Stimulated activated naive CD8-positive, alpha-beta T cell treated with anti-CD3 and anti-CD28 coated beads, Interleukin-15, Interleukin-2, amounts not matched to agents 100 ng/mL and 50 ng/mL, for 24 hours (primary cell): ENCODE data around the gene PUSL1.

ENCODE experiments used
- H3K27ac Mint-ChIP-seq: one replicate; pipeline ENCODE4 v1.8.0; 2021; ENCODE audit warnings: mild to moderate bottlenecking, mixed read lengths
- H3K27me3 Mint-ChIP-seq: one replicate; pipeline ENCODE4 v1.8.0; 2021; ENCODE audit warnings: mixed read lengths
- H3K36me3 Mint-ChIP-seq: one replicate; pipeline ENCODE4 v1.8.0; 2021; ENCODE audit warnings: low read depth, mixed read lengths
- H3K4me1 Mint-ChIP-seq: one replicate; pipeline ENCODE4 v1.8.0; 2021; ENCODE audit warnings: low read depth, mixed read lengths
- H3K4me3 Mint-ChIP-seq: one replicate; pipeline ENCODE4 v1.8.0; 2021; ENCODE audit warnings: mild to moderate bottlenecking, mixed read lengths
- H3K9me3 Mint-ChIP-seq: one replicate; pipeline ENCODE4 v1.8.0; 2021; ENCODE audit warnings: mixed read lengths

PUSL1 gene

DNA sequence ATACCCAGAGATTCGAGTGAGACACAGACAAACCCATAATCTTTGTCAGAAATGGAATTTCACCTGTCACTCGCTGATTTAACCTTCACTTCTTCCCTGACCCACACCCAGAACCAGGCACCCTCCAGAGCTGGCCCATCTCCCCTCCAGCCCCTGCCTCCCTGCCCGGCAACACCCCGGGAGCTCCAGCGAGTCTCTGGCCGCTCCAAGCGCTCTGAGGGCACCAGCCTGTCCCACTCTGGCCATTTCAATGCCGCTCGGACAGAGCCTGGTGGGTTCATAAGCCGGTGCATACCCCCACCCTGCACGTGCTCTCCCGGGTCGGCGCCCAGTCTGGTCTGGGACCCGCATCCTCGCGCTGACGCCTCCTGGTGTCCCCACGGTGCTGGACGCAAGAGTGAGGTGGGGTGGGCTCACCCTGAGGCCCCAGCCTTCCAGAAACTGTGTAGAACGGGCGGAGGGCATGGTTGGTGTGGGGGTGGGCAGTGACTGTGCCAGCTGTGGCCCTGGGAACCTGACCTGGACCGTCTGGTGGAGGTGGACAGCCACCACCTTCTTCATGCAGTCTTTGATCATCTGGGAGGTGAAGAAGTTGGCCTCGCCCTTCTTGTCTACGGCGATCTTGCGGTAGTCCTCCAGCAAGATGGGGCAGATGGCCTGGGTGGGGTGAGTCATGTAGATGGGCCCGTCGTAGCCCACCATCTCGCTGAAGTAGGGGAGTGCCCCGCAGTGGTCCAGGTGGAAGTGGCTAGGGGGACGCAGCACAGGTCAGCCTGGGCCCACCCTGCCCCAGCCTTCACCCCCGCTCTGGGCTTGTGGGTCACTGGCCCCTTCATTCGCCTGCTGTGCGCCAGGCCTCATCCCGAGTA lies 10.6 kb downstream of the PUSL1 start:
- no peaks in the 10 kb centered on the region for H3K27me3 Mint-ChIP-seq
- no peak overlapping the region for H3K27ac Mint-ChIP-seq
- peaks cover 28% of the 10 kb centered on the region for H3K36me3 Mint-ChIP-seq
- H3K4me3 Mint-ChIP-seq: no peak overlapping the region
- H3K4me1 Mint-ChIP-seq: peaks cover 16% of the 10 kb centered on the region
- H3K9me3 Mint-ChIP-seq: no peaks in the 10 kb centered on the region

DNA sequence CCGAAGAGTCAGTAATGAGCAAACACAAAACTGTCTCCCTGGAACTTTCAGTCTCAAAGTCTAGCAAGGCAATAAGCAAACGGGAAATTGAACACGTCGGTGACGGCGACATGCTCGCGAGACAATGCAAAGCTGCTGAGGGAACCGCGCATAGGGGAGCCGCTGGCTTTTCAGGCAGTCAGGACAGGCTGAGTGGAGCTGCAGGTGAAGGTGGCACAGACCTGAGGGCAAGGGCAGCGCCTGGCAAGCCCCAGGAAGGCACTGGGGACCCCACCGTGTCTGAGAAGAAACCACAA lies 11.2 kb downstream of the PUSL1 start:
- Mint-ChIP-seq H3K4me1 (peaks cover 16% of the 10 kb centered on the region), H3K27ac (no peak overlapping the region), H3K36me3 (peaks cover 28% of the 10 kb centered on the region), H3K9me3 (no peaks in the 10 kb centered on the region), H3K4me3 (no peak overlapping the region), H3K27me3 (no peaks in the 10 kb centered on the region)

DNA sequence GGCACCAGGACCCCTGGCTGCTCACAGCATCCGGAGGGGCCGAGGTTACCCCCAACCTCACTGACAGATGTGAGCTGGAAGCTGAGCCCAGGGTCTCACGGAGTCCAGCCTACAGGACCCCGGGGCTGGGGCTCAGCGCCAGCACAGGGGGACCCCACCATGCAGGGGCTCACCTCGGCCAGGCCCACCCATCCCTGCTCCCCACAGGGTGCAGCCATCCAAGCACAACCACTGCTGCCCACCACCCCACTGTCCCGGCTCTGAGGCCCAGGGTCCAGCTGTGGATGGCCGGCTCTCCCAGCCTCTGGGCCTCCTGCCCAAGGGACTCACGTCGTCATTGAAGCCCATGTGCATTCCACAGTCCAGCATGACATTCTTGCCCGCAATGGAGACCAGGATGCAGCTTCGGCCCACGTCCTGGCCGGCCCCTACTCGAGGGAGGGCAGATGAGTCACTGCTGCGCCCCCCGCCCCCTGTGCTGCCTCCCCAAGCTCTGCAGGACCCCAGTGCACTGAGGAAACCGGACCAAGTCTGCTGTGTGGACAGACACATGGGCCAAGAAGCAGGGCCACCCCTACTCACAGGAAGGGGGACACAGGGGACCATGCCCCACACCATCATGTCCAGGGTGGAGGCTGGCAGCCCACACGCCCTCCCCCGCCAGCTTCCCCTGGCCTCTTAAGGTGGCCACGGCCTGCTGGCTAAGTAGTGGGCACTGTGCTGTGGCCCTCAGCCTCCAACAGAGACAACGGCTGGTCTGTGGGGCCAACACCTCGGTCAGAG lies 12.5 kb downstream of the PUSL1 start:
- no peak overlapping the region for H3K4me3 Mint-ChIP-seq
- H3K27me3 Mint-ChIP-seq: no peaks in the 10 kb centered on the region
- peaks cover 16% of the 10 kb centered on the region for H3K4me1 Mint-ChIP-seq
- H3K9me3 Mint-ChIP-seq: no peaks in the 10 kb centered on the region
- peaks cover 21% of the 10 kb centered on the region for H3K36me3 Mint-ChIP-seq
- no peak overlapping the region for H3K27ac Mint-ChIP-seq

DNA sequence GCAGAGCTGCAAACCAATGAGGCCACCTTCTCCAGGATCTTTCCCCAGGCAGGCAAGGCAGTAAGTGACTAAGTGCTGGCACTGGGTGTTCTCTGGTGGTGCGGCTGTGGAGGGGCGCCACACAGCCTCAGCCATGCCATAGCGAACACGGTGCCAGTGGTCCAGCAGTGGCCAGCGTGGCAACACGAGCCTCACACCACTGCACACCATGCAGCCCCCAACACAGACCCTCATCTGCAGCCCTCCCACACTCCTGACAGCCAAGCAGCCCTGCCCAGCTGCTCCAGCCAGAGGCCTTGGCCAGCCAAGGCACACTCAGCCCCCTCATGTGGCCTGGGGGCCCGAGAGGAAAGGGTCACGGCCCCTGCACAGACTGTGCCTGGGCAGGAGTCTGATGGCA lies 13.1 kb downstream of the PUSL1 start:
- no peak overlapping the region for H3K27ac Mint-ChIP-seq
- no peaks in the 10 kb centered on the region for H3K27me3 Mint-ChIP-seq
- no peaks in the 10 kb centered on the region for H3K9me3 Mint-ChIP-seq
- peaks cover 20% of the 10 kb centered on the region for H3K36me3 Mint-ChIP-seq
- peaks cover 16% of the 10 kb centered on the region for H3K4me1 Mint-ChIP-seq
- H3K4me3 Mint-ChIP-seq: no peak overlapping the region

DNA sequence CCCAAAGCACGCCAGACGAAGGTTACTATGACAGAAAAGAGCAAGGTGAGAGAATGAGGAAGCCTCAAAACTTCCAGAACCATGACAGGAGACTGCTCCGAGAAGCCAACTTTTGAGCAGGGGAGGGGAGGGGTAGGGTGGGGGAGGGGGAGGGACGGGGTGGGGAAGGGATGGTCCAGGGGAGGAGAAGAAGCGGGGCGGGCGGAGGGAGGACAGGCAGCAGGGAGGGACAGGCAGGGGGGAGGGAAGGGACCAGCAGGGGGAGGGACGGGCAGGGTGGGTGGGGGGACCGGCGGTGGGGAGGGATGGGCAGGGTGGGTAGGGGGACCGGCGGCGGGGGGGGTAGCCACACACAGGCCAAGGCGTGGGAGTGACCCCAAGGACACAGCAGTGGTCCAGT lies 14.0 kb downstream of the PUSL1 start:
- Mint-ChIP-seq H3K4me1 (peaks cover 16% of the 10 kb centered on the region), H3K27me3 (no peaks in the 10 kb centered on the region), H3K9me3 (no peaks in the 10 kb centered on the region), H3K4me3 (peak overlapping the region; percentile 65), H3K36me3 (peaks cover 16% of the 10 kb centered on the region), H3K27ac (peak overlapping the region; percentile 49)

DNA sequence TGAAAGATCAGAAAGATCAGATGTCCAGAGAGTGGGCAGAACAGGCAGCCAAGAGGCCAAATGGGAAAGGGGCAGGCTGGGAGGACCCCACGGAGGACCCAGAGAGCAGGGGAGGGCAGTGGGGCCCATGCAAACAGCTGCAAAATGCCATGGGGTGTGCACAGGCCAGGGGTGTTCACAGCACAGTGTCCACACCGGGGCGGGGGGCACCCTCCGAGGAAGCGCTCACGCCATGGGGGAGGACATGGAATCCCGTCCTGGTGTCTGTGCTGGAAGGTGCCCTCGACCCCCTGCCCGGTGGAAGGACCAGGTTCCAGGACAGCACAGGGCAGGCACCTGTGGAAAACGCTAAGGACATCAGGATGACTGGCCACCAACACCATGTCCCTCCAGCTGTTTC lies 14.6 kb downstream of the PUSL1 start:
- peak overlapping the region; percentile 90 for H3K4me3 Mint-ChIP-seq
- peaks cover 16% of the 10 kb centered on the region for H3K4me1 Mint-ChIP-seq
- H3K27me3 Mint-ChIP-seq: no peaks in the 10 kb centered on the region
- H3K9me3 Mint-ChIP-seq: no peaks in the 10 kb centered on the region
- peaks cover 14% of the 10 kb centered on the region for H3K36me3 Mint-ChIP-seq
- H3K27ac Mint-ChIP-seq: peak overlapping the region; percentile 93

DNA sequence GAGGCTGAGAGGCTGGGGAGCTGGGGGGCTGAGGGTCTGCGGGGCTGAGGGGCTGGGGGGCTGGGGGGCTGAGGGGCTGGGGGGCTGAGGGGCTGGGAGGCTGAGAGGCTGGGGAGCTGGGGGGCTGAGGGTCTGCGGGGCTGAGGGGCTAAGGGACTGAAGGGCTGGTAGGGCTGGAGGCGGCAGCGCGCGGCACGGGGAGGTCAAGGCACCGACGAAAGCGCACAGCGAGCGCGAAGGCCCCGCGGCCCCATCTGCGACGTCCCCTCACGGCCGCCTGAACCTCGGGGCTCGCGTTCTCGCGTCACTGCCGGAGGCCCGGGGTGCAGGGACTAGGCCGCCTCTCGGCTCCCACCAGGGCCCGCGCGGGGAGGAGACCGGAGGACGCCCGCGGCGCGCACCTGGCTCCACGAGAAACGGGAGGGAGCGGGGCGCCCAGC lies 15.7 kb downstream of the PUSL1 start:
- Mint-ChIP-seq H3K4me3 (peak overlapping the region; percentile 85), H3K36me3 (peaks cover 14% of the 10 kb centered on the region), H3K4me1 (peaks cover 16% of the 10 kb centered on the region), H3K27me3 (no peaks in the 10 kb centered on the region), H3K9me3 (no peaks in the 10 kb centered on the region), H3K27ac (peak overlapping the region; percentile 87)

DNA sequence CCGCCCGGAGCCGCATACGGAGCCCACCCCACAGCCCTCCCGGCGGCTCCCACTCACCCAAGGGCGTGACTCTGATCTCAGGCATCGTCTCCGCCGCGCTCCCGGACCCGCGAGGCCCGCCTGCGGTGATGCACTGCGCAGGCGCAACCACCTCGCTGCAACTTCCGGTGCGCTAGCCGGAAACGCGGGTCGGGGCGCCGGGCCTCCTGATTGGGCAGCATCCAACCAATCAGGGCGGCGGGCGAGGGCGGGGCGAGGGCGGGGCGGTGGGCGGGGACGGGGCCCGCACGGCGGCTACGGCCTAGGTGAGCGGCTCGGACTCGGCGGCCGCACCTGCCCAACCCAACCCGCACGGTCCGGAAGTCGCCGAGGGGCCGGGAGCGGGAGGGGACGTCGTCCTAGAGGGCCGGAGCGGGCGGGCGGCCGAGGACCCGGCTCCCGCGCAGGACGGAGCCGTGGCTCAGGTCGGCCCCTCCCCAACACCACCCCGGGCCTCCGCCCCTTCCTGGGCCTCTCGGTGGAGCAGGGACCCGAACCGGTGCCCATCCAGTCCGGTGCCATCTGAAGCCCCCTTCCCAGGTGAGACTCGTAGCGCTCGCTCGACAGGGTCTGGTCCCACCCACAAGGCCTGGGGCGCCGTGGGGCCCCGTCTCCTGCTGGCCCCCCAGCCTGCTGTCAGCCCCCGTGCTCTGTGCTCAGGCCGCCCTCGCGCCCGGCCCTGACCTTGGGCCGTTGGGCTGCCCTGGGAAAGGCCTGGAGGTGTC lies 16.3 kb downstream of the PUSL1 start, which contains the start of the genes CPTP and INTS11:
CPTP (plus strand) TSS at position 279 of the 764 bp plus-strand sequence. CDS start 2,109 bp downstream, outside the sequence.
INTS11 (minus strand) TSS at position 137 of the 764 bp plus-strand sequence; CDS start at position 85, 52 bp downstream.
- peaks cover 10% of the 10 kb centered on the region for H3K36me3 Mint-ChIP-seq
- H3K4me3 Mint-ChIP-seq: peak within 1 kb of the TSS; percentile 90
- H3K27me3 Mint-ChIP-seq: no peaks in the 10 kb centered on the region
- peaks cover under 1% of the 10 kb centered on the region for H3K9me3 Mint-ChIP-seq
- peaks cover 17% of the 10 kb centered on the region for H3K4me1 Mint-ChIP-seq
- peak within 1 kb of the TSS; percentile 93 for H3K27ac Mint-ChIP-seq

DNA sequence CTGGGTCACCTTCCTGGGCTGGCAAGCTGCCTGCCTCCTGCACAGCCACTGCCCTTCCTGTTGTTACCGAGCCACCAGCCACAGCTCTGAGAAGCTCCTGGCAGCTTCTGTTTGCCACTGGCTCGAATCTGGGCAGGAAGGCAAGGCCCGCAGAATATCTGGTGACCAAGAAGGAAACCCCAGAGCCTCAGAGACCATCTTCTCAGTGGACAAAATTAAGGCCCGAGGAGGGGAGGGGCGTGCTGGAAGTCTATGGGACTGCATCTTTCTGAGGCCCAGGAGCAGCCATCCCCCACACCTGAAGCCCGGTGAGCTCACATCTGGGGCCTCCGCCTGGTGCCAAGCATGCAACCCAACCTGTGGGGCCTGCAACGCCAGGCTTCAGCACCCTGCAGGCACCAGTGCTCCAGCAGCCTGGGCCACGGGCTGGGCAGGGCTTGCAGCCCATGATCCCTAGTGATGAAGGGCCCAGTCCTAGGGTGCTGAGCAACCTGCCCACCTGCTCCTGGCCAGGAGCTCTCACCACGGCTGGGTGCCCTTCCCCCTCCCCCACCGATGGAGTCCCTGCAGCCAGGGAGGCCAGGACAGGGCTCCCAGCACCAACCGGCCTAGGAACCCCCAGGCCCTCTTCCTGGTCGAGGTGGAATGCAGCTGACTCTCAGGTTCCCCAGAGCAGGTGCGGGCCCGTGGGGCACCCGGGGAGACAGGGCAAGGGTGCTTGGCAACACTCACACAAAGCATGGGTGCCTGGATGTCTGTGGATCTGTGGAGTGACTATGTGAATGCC lies 17.1 kb downstream of the PUSL1 start:
- Mint-ChIP-seq H3K9me3 (peaks cover 3% of the 10 kb centered on the region), H3K27ac (no peak overlapping the region), H3K27me3 (no peaks in the 10 kb centered on the region), H3K4me1 (peaks cover 20% of the 10 kb centered on the region), H3K4me3 (peak overlapping the region; percentile 71), H3K36me3 (peaks cover 5% of the 10 kb centered on the region)

DNA sequence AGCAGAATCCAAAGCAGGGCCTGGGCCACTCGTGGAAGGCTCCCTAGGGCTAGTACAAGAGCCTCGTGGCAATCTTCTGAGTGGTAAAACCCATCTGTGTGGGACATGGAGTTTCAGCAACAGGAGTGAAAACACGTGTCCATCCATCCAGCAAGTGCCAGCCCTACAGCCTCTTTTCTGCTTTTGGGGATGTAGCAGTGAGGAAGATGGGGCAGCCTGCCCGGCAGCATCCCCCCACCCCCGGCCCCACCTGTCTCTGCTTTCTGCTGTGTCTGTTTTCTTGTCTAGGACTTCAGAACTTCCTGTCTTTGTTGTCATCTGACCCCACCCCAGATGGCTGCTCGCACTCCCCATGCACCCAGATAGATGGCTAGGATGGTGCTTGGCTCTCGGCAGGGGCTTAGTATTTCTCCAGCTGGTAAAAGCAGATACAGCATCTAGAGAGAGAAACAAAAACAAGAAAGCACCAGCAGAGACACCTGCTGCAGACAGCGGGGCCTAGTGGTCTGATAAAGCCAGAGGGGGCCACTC lies 17.7 kb downstream of the PUSL1 start:
- Mint-ChIP-seq H3K27ac (no peak overlapping the region), H3K9me3 (peaks cover 3% of the 10 kb centered on the region), H3K4me1 (peaks cover 20% of the 10 kb centered on the region), H3K4me3 (peak overlapping the region; percentile 71), H3K36me3 (peaks cover 5% of the 10 kb centered on the region), H3K27me3 (no peaks in the 10 kb centered on the region)

DNA sequence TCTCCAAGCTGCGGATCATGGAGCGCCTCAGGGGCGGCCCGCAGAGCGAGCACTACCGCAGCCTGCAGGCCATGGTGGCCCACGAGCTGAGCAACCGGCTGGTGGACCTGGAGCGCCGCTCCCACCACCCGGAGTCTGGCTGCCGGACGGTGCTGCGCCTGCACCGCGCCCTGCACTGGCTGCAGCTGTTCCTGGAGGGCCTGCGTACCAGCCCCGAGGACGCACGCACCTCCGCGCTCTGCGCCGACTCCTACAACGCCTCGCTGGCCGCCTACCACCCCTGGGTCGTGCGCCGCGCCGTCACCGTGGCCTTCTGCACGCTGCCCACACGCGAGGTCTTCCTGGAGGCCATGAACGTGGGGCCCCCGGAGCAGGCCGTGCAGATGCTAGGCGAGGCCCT lies 18.9 kb downstream of the PUSL1 start:
- Mint-ChIP-seq H3K9me3 (peaks cover 3% of the 10 kb centered on the region), H3K27ac (no peak overlapping the region), H3K36me3 (peaks cover 5% of the 10 kb centered on the region), H3K27me3 (no peaks in the 10 kb centered on the region), H3K4me3 (no peak overlapping the region), H3K4me1 (peaks cover 16% of the 10 kb centered on the region)

DNA sequence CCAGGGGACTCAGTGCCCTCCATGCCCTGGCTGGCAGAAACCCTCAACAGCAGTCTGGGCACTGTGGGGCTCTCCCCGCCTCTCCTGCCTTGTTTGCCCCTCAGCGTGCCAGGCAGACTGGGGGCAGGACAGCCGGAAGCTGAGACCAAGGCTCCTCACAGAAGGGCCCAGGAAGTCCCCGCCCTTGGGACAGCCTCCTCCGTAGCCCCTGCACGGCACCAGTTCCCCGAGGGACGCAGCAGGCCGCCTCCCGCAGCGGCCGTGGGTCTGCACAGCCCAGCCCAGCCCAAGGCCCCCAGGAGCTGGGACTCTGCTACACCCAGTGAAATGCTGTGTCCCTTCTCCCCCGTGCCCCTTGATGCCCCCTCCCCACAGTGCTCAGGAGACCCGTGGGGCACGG lies 19.9 kb downstream of the PUSL1 start:
- Mint-ChIP-seq H3K27me3 (no peaks in the 10 kb centered on the region), H3K4me3 (no peak overlapping the region), H3K27ac (no peak overlapping the region), H3K9me3 (peaks cover 3% of the 10 kb centered on the region), H3K4me1 (peaks cover 8% of the 10 kb centered on the region), H3K36me3 (peaks cover 5% of the 10 kb centered on the region)

DNA sequence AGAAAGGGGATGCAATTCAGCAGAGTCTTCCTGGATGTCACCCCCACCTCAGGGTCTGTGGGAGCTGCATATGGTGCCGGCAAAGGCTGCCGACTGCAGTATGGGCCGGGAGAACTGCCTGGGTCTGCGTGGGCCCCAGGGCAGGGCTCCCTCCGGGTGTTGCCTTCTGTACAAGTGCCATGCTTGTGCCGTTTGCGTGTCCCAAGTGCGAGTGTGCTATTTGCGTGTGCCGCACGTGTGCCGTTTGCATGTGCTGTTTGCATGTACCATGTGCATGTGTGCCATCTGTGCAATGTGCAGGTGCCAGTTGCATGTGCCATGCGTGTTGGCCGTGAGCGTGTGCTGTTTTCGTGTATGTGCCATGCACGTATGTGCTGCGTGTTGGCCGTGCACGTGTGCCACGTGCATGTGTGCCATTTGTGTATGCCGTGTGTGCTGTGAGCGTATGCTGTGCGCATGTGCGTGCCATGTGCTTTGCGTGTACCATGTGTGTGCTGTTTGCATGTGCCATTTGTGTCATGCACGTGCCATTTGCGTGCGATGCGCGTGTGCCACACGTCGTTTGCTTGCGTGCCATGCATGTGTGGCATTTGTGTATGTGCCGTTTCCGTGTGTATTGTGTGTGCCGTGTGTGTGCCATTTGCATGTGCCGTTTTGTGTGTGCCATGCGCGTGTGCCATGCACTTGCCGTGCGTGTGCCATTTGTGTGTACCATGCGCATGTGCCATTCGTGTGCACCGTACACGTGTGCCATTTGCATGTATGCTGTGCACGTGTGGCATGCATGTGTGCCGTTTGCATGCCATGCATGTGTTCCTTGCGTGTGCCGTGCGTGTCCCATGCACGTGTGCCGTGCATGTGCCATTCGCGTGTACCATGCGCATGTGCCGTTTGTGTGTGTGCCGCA lies 21.2 kb downstream of the PUSL1 start:
- H3K4me1 Mint-ChIP-seq: peaks cover 3% of the 10 kb centered on the region
- H3K27ac Mint-ChIP-seq: peak overlapping the region; percentile 26
- no peaks in the 10 kb centered on the region for H3K36me3 Mint-ChIP-seq

More for the DNA sequence above, 21.2 kb downstream of the PUSL1 start:
- peaks cover 3% of the 10 kb centered on the region for H3K9me3 Mint-ChIP-seq
- no peak overlapping the region for H3K4me3 Mint-ChIP-seq
- H3K27me3 Mint-ChIP-seq: no peaks in the 10 kb centered on the region
